Hepatocyte (in vitro differentiated cells): ENCODE measurements around the gene CFAP99. TPM values are rescaled to one million over a fixed set of nuclear protein-coding genes. Genes with fewer than 3 reads are reported as not detected.
"Not testable (repeated sequence)": the region's sequence is repeated elsewhere in the genome, so short reads cannot be mapped to it uniquely, and the experiment has no call there.

ENCODE experiments used
- DNase-seq: peaks from one replicate; pipeline ENCODE4 v3.0.0-alpha.2; 2016; ENCODE audit warnings: low spot score
- H2AFZ ChIP-seq: fragments of 200-600 bp; sonication (generic); 2 replicates; pipeline ENCODE4 v1.6.0; 2016; ENCODE audit warnings: antibody characterized with exemption, mild to moderate bottlenecking
- H3K27ac ChIP-seq: fragments of 200-600 bp; sonication (generic); 2 replicates; pipeline ENCODE4 v1.5.1; 2016; ENCODE audit warnings: mild to moderate bottlenecking
- H3K27me3 ChIP-seq: fragments of 200-600 bp; sonication (generic); 2 replicates; pipeline ENCODE4 v1.6.1; 2016
- H3K36me3 ChIP-seq: fragments of 200-600 bp; sonication (generic); replicated peaks from 2 replicates; pipeline ENCODE4 v1.5.1; 2016; ENCODE audit warnings: low read depth; ENCODE audit not compliant: insufficient read depth
- H3K4me1 ChIP-seq: fragments of 200-600 bp; sonication (generic); 2 replicates; pipeline ENCODE4 v1.5.1; 2016; ENCODE audit warnings: mild to moderate bottlenecking, moderate library complexity; ENCODE audit not compliant: insufficient read depth
- H3K4me2 ChIP-seq: fragments of 200-600 bp; sonication (generic); 2 replicates; pipeline ENCODE4 v1.6.0; 2016
- H3K4me3 ChIP-seq: fragments of 200-600 bp; sonication (generic); 2 replicates; pipeline ENCODE4 v1.5.1; 2016; ENCODE audit warnings: mild to moderate bottlenecking
- H3K79me2 ChIP-seq: fragments of 200-600 bp; sonication (generic); 2 replicates; pipeline ENCODE4 v1.6.0; 2017; ENCODE audit warnings: mild to moderate bottlenecking
- H3K9me2 ChIP-seq: fragments of 200-600 bp; sonication (generic); replicated peaks from 2 replicates; pipeline ENCODE4 v1.6.0; 2017; ENCODE audit warnings: mild to moderate bottlenecking; ENCODE audit not compliant: insufficient read depth
- H3K9me3 ChIP-seq: fragments of 200-600 bp; sonication (generic); 2 replicates; pipeline ENCODE4 v1.5.1; 2016; ENCODE audit warnings: low read depth, mild to moderate bottlenecking
- H4K20me1 ChIP-seq: fragments of 200-600 bp; sonication (generic); 2 replicates; pipeline ENCODE4 v1.6.0; 2016; ENCODE audit warnings: mild to moderate bottlenecking; ENCODE audit not compliant: insufficient read depth, poor library complexity, severe bottlenecking
- CTCF ChIP-seq: fragments of 200-600 bp; sonication (generic); IDR thresholded peaks from 2 replicates; pipeline ENCODE4 v1.5.1; 2016; ENCODE audit warnings: antibody characterized with exemption, mild to moderate bottlenecking; ENCODE audit not compliant: poor library complexity
- EZH2 ChIP-seq: fragments of 200-600 bp; sonication (generic); IDR thresholded peaks from 2 replicates; pipeline ENCODE4 v1.6.1; 2016; ENCODE audit warnings: antibody characterized with exemption, mild to moderate bottlenecking, borderline replicate concordance
- EZH2phosphoT487 ChIP-seq: fragments of 200-600 bp; sonication (generic); IDR thresholded peaks from one replicate; pipeline ENCODE4 v1.6.1; 2018; ENCODE audit warnings: antibody characterized with exemption, mild to moderate bottlenecking, low read depth, moderate library complexity; ENCODE audit not compliant: unreplicated experiment, severe bottlenecking
- WGBS: methylation state at CpG from one replicate; pipeline ENCODE4 v1.1.6; 2016; ENCODE audit warnings: low lambda C conversion rate; ENCODE audit errors: missing lambda C conversion rate; 5-methylcytosine and 5-hydroxymethylcytosine counted together
- polyA plus RNA-seq: library from polyadenylated mRNA; unstranded; fragments of >200 nt; fragmentation: Nextera tagmentation; extraction: Ambion mirVana; gene quantifications from 2 replicates; pipeline ENCODE4 v1.2.1, GENCODE V29; 2016
- total RNA-seq: library from RNA; depleted of rRNA; stranded (reverse); fragments of >200 nt; gene quantifications from 2 replicates; pipeline ENCODE4 v1.2.3, GENCODE V29; 2014

Gene CFAP99
- total and polyA plus RNA-seq, 2 experiments from 2014 or later: not detected

- DNase-seq: no peak
- no peaks in the 10 kb centered on the region for H3K36me3 ChIP-seq
- no peak overlapping the region for H2AFZ ChIP-seq
- H3K4me1 ChIP-seq: no peaks in the 10 kb centered on the region
- H3K27me3 ChIP-seq: no peaks in the 10 kb centered on the region
- no peaks in the 10 kb centered on the region for H3K9me2 ChIP-seq
- WGBS: 94% methylated on average over 22 of the region's 23 CpGs
- H3K79me2 ChIP-seq: no peaks in the 10 kb centered on the region
- TF ChIP-seq EZH2 (no peak), CTCF (no peak), EZH2phosphoT487 (no peak)
- no peak overlapping the region for H3K27ac ChIP-seq
- no peak overlapping the region for H3K4me2 ChIP-seq
- H3K4me3 ChIP-seq: no peak overlapping the region
- H3K9me3 ChIP-seq: no peaks in the 10 kb centered on the region
- H4K20me1 ChIP-seq: no peaks in the 10 kb centered on the region
Observed at GRCh38 chr4:2427383-2428334, 8.9 kb downstream of the CFAP99 start.

GRCh38 chr4:2428496-2429213 is 9.9 kb downstream of the CFAP99 start:
- Histone ChIP-seq H3K27me3 (no peaks in the 10 kb centered on the region), H3K79me2 (no peaks in the 10 kb centered on the region), H3K4me1 (no peaks in the 10 kb centered on the region), H3K27ac (no peak overlapping the region), H3K9me2 (no peaks in the 10 kb centered on the region), H2AFZ (no peak overlapping the region), H4K20me1 (no peaks in the 10 kb centered on the region), H3K4me2 (no peak overlapping the region), H3K36me3 (no peaks in the 10 kb centered on the region), H3K9me3 (no peaks in the 10 kb centered on the region), H3K4me3 (no peak overlapping the region)
- no peak for TF ChIP-seq CTCF
- no peak for TF ChIP-seq EZH2
- TF ChIP-seq EZH2phosphoT487: no peak
- DNase-seq: no peak
- WGBS: 91% methylated on average over 22 of the region's 25 CpGs

GRCh38 chr4:2429945-2430757 is 11.4 kb downstream of the CFAP99 start:
- not testable (repeated sequence) for H3K9me3 ChIP-seq, H2AFZ ChIP-seq, H4K20me1 ChIP-seq, H3K79me2 ChIP-seq, DNase-seq, H3K4me2 ChIP-seq, H3K9me2 ChIP-seq, H3K27me3 ChIP-seq, H3K4me1 ChIP-seq, H3K4me3 ChIP-seq, H3K27ac ChIP-seq, H3K36me3 ChIP-seq
- 96% methylated on average over 18 of the region's 49 CpGs for WGBS
